NCI-H748 (cell line): Measurements from ENCODE around the gene SPRR2G.
"Not testable (repeated sequence)": the region's sequence is repeated elsewhere in the genome, so short reads cannot be mapped to it uniquely, and the experiment has no call there.

ENCODE experiments used
- DNase-seq: peaks from one replicate; lab custom pipeline; 2025; ENCODE audit not compliant: unreplicated experiment; lab: John Stamatoyannopoulos, UW

Gene SPRR2G

DNA sequence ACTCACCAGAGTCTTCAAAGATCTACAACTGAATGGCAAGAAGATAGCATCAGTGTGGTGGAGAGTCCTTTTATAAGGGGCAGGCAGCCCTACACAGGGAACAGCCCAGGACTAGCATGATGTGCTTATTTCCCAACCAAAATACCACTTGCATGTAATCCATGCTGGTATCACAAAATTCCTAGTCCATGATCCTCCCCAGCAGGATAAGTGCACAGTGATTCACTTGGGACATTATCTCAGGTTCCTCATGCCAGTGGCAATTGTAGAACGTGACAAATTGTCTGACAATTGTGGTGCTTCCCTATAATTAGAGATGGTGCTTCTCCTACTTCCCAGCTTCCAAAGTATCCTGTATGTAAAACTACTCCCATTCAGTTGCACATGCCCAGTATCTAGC is at the start of gene SPRR2G:
Gene SPRR2G, minus strand, starts transcription at position 45 of the 400 bp plus-strand sequence. CDS start 780 bp downstream, outside the sequence.
- DNase-seq, result no peak

DNA sequence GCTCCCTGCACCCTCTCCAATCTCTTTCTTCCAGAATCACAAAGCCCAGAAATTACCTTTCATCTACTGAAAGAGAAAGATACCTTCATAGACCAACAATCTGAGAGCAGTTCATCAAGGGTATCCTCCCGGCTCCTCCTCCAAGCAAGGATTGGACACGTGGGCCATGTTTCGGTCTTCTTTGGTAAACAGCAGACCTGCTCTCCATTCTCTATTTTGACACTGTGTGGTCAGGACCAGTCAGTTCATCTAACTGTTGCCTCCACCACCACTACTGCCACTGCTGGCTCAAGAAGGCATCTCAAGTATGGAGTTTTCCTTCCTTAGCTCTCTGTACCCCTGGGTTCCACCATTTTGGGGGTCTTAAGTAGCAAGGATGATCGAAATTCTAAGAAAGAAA is 44.5 kb upstream of the SPRR2G start:
- no peak for DNase-seq

DNA sequence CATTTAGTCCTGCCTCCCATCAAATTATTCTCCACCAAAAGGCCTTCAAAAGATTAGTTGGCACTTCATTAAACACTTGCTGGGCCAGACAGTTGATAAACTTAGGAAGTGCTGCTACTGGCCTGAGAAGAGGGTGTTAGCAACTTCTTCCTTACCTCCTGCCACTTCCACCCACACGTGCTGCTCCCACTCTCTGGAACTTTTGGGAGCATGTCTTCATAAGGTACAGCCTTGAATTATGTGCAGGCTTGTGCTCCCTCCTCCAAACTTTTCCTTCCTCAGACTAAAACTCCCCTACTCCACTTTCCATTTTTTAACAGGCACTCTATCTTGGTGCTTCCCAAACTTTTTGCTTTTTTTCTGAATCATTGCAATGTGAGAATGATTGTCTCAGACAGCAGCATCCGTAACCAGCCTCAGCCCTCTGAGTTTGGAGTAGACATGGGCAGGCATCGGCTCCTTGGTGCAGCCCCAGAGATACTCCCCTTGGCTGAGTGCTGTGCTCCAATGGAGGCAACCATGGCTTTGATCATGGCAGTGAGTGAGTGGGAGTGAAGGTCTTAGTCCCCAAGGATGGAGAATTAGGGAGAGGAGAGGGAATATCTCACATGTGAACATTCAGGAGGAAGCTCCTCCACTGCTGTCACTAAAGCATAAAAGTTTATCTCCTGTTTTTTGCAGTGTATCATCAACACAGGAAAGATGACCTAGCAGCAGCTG is 43.8 kb upstream of the SPRR2G start:
- DNase-seq, result no peak

DNA sequence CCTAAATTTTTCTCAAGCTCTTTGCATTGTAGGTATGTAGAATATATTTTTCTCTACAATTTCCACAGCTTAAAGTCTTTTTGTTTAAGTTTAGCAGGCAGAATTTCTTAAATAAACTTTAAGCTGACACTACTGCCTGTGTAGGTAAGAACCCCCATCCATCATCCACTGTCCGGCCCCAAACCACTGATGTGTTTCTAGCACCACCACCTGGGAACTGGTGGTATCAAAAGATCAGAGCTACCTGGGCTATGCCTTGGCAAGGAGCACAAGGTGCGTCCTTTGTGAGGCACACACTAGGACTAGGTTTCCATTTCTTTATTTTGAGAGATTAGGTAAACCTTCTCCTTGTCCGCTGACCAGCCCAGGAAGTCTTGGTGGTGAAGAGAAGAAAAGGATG is 42.0 kb upstream of the SPRR2G start:
- peak; percentile 36 for DNase-seq

DNA sequence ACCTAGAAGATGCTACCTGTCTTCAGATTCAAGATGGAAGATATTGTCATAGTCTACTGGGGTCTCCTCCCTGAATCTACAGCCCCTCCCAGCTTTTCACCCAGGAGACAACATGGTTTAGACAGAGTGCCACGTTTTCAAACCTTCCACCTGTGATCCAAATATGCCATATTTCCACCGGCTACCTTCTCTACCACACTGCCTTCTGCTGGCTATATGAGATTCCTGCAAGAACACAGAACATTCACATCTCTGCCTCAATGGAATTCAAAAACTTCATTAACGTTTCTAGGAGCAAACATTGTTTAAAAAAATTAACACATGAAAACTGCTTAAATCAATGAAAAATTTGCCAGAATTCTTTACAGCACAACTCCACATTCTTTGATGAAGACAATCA is 39.7 kb upstream of the SPRR2G start:
- DNase-seq, result peak; percentile 23

DNA sequence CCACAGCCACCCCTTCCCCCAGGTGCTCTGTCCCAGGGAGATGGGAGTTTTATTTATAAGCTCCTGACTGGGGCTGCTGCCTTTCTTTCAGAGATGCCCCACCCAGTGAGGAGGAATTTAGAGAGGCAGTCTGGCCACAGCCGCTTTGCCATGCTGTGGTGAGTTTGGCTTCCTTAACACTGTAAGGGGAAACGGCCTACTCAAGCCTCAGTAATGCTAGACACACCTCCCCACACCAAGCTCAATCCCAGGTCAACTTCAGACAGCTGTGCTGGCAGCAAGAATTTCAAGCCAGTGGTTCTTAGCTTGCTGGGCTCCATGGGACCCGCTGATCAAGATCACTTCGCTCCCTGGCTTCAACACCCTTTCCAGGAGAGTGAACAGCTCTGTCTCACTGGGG is 37.6 kb upstream of the SPRR2G start:
- DNase-seq, result not testable (repeated sequence)

DNA sequence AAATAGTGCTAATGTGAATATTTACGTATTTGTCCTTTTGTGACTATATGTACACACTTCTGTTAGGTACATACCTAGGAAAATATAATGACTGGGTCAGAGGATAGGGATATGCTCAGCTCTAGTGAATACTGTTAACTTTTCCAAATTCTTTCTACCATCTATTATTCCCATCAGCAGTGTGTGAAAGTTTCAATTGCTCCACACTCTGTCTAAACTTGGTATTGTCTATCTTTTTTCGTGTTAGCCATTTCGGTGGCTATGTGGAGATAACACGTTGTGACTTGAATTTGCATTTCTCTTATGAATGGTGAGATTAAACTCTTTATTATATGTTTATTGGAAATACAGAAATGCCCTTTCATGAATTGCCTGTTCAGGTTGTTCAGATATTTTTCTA is 29.9 kb upstream of the SPRR2G start:
- DNase-seq, result no peak

DNA sequence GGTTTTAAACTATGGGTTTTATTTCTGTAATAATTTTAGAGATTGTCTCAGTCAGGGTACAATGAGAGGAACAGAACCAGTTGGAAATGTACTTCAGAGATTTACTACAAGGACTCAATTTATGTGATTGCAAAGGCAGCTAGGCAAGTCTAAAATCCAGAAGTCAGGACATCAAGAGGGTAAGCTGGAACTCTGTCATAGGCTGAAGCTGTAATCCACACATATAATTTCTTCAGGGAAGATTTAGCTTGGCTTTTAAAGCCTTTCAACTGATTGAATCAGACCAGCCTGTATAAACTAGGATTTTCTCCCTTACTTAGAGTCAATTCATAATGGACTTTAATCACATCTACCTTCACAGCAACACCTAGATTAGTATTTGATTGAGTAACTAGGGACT is 28.2 kb upstream of the SPRR2G start:
- no peak for DNase-seq

DNA sequence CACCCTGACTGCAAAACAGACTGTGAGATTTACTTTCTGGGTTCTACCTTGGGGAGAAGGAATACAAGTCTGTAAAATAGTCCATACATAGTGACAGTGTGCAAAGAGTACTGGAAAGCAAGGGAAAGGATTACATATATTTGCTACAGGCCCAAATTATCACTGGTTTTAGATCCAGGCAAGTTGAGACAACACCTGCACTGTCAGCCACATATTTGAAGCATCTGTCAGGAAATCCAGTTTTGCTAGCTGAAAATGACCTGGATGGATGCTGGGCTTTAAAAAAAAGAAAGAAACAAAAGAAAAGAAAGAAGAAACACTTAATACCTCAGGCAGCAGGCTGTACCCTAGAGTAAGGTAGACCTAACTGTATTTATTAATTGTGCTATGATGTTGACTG is 23.9 kb upstream of the SPRR2G start:
- DNase-seq, result no peak

DNA sequence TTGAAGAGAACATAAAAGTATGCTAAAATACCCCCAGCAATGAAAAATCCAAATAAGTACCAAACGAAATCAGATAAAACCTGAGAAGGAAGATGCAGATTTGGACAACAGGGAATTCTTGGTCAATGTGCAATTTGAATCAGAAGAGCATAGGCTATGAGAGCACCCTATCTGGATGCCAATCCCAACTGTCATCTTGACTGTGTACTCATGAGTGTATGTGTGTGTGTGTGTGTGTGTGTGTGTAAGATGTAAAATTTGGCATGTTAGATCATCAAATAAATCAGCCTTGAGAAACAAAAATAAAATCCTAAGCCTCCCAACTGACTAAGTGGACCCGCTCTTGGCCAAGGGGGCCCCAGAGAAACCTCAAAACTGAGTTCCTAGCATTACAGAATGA is 18.0 kb upstream of the SPRR2G start:
- DNase-seq, result no peak

DNA sequence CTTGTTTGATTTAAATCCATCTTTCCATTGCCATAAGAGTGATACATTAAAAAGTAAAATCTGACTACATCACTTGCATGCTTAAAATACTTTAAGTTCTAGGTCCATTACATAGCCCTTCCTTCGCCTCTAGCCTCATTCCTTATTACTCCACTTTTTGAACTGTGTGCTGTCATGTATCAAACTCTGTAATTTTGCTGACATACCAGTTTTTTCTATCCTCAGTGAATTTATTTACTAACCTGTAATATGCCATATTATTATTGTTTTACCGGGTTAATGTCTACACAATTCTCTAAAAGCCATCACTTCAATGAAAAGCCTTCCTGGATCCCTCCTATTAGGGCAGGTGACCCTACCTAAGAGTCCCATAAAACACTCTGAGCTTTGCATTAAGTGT is 4.9 kb upstream of the SPRR2G start:
- DNase-seq, result no peak

DNA sequence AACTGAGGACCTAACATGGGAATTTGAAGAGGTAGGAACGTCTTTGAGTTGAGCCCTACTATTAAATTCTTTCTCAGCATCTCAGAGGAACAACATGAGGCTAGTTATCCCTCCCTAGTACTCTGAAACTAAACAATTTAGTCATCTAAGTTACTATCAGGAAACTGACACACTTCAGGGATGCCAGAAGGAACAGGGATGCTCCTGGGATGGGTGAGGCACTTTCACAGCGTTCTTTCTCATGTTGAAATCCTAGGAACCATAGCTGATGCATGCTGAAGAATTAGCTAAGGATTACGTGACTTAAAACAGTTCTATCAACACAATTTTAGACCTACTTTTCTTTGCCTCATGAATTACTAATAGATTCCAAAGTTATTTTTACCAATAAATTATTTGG is 1.8 kb upstream of the SPRR2G start:
- DNase-seq, result no peak

DNA sequence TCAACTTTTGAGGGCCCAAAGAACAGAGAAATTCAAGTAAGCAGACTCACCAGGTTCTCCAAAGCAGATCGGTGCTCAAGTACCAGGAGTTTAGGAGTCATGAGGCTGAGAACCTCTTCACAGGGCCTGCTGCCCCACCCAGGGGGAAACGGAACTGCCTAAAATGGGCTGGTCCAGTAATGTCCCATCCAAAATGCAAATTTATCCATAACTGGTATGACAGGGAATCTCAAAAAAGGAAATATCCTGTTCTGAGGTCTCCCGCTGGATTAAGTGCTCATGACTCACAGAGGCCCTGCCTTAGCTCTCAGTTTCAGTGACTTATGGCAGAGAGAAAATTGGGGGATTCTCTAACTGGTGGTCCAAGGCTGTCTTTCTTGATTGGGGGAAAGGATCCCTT is 9.3 kb downstream of the SPRR2G start:
- no peak for DNase-seq

DNA sequence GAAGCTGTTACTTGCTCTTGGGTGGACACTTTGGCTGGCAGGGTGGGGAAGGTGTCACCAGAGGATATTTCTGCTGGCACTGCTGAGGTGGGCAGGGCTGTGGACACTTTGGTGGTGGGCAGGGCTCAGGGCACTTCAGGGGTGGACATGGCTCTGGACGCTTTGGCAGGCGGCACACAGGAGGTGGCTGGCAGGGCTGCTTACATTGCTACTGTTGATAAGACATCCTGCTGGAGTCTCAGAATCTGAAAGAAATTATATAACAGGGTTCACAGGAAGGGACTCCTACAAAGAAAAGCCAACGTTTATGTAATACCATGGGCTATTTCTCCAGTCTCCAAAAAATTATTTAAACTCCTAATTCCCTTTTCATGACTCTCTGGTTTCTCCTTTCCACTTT is 10.2 kb downstream of the SPRR2G start:
- DNase-seq, result no peak

DNA sequence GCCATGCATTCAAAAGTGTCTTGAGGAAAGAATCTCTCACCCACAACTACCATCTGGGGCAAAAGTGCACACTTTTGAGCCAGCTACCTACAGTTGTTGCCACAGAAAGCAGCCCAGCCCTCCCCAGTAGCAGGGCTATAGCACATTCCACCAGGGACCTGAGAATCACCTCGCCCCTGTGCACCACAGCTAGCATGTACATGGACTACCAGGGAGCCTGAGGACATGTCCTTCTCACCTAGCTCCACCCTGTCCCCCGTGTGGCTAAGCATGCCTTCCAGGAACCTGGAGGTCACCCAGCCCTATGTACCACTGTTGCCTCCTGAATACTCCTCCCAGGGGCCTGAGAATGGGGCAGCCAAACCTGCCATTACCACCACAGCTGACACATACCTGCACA is 16.9 kb downstream of the SPRR2G start:
- DNase-seq, result no peak

DNA sequence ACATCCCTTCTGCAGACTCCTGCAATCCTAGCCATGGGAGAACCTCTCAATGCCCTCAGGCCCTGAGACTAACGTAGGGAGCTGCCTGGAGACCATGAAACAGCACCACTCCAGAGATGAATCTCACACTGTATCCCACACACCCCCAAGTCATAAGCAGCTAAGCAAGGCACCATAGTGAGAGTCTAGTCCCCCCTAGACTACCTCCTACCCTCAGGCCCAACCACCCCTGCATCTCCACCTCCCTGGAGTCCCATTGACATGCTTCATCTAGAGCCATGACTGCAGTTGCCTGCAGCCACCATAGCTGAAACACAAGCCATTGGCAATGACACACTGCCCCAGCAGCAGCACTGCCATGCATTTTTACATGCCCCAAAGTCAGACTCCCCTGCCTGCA is 17.4 kb downstream of the SPRR2G start:
- no peak for DNase-seq

DNA sequence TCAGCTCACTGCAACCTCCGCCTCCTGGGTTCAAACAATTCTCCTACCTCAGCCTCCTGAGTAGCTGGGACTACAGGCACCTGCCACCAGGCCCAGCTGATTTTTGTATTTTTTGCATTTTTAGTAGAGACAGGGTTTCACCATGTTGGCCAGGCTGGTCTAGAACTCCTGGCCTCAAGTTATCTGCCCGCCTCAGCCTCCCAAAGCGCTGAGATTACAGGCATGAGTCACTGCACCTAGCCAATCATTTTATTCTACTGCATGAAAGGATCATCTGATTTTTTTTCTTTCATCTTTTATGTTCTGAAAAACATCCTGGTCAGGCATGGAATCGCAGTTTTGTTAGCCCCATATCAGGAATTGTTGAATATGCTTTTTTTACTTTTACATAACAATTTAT is 22.0 kb downstream of the SPRR2G start:
- not testable (repeated sequence) for DNase-seq

DNA sequence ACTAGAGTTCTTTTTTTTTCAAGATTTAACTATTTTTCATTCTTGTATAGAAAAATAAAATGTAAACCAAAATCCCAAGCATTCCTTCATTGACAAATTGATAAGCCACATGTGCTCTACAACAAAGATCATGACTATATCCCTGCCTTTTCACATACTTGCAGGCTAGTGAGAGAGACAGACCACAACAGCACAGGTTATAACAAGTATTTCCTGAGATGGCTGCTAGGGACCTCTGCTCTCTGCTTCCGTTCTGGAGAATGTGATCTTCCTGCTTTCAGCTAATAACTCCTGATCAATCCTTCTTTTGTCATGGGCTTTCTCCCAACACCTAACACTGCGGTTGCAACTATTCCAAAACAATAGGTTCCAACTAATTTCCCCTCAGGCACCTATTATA is 23.4 kb downstream of the SPRR2G start:
- DNase-seq, result no peak

DNA sequence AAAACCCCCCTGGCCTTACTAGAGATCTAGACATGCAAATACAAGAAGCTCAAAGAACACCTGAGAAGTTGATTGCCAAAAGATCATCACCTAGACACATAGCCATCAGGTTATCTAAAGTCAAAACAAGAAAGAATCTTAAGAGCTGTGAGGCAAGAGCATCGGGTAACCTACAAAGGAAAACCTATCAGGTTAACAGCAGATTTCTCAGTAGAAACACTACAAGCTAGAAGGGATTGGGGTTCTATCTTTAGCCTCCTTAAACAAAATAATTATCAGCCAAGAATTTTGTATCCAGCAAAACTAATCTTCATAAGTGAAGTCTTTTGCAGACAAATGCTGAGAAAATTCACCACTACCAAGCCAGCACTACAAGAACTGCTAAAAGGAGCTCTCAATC is 25.2 kb downstream of the SPRR2G start:
- DNase-seq, result no peak

DNA sequence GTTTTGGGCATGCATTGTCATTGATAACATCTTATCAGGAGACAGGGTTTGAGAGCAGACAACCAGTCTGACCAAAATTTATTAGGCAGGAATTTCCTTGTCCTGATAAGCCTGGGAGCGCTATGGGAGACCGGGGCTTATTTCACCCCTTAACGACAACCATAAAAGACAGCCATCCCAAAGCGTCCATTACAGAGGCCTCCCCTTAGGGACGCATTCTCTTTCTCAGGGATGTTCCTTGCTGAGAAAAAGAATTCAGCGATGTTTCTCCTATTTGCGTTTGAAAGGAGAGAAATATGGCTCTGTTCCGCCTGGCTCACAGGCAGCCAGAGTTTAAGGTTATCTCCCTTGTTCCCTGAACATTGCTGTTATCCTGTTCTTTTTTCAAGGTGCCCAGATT is 26.9 kb downstream of the SPRR2G start:
- DNase-seq, result not testable (repeated sequence)

DNA sequence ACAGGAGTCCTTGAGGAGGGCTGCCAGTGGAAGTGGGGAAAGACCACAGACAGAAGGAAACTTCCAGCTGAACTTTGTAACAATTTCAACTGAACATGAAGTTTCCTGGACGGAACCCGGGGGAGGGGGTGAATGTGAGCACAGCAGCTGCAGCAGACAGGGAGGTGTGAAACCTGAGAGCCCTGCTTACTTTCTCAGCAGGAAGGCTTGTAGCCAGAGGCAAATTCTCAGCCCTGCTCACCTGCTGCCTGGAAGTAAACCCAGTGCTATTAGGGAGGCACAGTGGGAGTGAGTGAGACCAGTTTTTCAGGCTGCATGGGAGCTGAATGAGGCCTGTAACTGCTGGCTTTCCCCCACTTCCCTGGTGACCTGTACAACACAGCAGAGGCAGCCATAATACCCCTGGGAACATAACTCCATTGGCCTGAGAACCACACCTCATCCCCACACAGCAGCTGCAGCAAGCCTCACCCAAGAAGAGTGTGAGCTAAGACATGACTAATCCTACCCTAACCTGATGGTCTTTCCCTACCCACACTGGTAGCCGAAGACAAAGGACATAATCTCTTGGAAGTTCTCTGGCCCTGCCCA is 27.8 kb downstream of the SPRR2G start:
- DNase-seq, result peak; percentile 98

DNA sequence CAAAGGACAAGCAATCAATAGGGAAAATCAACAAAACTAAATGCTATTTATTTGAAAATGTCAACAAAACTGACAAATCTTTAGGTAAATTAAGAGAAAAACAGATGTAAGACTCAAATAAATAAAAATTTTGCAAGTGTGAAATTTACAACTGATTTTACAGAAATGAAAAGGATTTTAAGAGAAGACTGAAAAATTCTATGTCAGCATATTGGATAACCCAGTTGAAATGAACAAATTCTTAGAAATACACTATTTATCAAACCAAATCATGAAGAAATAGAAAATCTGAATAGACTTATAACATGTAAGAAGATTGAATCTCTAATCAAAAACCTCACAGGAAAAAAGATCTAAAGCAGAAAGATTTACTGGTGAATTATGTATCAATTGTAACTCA is 29.7 kb downstream of the SPRR2G start:
- no peak for DNase-seq

DNA sequence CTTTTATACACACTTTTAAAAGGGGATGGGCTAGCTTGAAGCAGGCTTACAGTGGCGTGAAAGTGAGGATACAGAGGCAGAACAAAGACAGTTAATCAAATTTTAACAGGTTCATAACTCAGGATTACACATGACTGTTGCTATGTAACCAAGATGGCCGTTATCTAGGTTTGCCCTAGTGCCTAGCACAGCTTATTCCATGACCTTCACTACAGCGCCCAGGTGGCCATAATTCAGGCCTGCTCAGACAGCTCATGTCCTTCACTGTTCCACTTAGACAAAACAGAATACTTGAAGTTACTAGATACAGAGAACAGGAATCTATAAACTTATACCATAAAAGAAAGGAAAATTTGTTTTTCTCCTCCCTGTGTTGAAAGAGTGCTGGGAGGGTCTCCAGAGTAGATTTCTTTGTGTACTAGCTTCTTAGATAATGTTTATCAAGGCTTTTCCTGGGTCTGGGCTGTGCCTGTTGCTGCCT is 31.2 kb downstream of the SPRR2G start:
- DNase-seq, result peak; percentile 11
